AG09319 (cell line): ENCODE data around the gene PEA15.

Source experiments
- DNase-seq: peaks from one replicate; pipeline ENCODE4 v3.0.0-alpha.2; 2010; ENCODE audit warnings: low read depth; ENCODE audit errors: extremely low read depth
- CTCF ChIP-seq: IDR thresholded peaks from 2 replicates; pipeline ENCODE4 v1.5.1; 2011; ENCODE audit warnings: low read depth, mild to moderate bottlenecking, inconsistent platforms, low read length, moderate library complexity

The PEA15 gene

GRCh38 chr1:160162931-160163330 is 42.3 kb upstream of the PEA15 start:
- TF ChIP-seq CTCF = no peak
- DNase-seq = no peak

- DNase-seq = no peak
- peak; percentile 5 for TF ChIP-seq CTCF
Measured at GRCh38 chr1:160163615-160164014, 41.6 kb upstream of the PEA15 start.

GRCh38 chr1:160164121-160164520 is 41.1 kb upstream of the PEA15 start:
- no peak for DNase-seq
- no peak for TF ChIP-seq CTCF

GRCh38 chr1:160166166-160166868 is 38.9 kb upstream of the PEA15 start:
- DNase-seq = no peak
- no peak for TF ChIP-seq CTCF

- TF ChIP-seq CTCF = no peak
- no peak for DNase-seq
Measured at GRCh38 chr1:160167056-160167455, 38.1 kb upstream of the PEA15 start.

GRCh38 chr1:160167580-160167979 is 37.6 kb upstream of the PEA15 start:
- no peak for DNase-seq
- TF ChIP-seq CTCF = no peak

- no peak for DNase-seq
- TF ChIP-seq CTCF = no peak
Measured at GRCh38 chr1:160168016-160168415, 37.2 kb upstream of the PEA15 start.
